RWPE2 (cell line): ENCODE measurements around the gene MFAP5.

Experiments used
- ATAC-seq: fragments of 200-7000 bp; cut with Tn5 transposase; 3 replicates; pipeline ENCODE4 v1.9.1; 2021; ENCODE audit warnings: low read depth
- DNase-seq: peaks from one replicate; pipeline ENCODE4 v3.0.0-alpha.2; 2020; ENCODE audit warnings: low spot score
- H3K27ac ChIP-seq: fragments of 450-650 bp; 2 replicates; pipeline ENCODE4 v1.5.1; 2017; ENCODE audit warnings: mild to moderate bottlenecking; ENCODE audit not compliant: poor library complexity, severe bottlenecking
- H3K27me3 ChIP-seq: fragments of 250-450 bp; sonication (Bioruptor Pico); 2 replicates; pipeline ENCODE4 v1.5.1; 2021; ENCODE audit warnings: mild to moderate bottlenecking, moderate library complexity; ENCODE audit not compliant: insufficient read depth, poor library complexity, severe bottlenecking
- H3K36me3 ChIP-seq: fragments of 250-450 bp; sonication (Bioruptor Pico); 2 replicates; pipeline ENCODE4 v1.5.1; 2020; ENCODE audit warnings: low read depth, mild to moderate bottlenecking, moderate library complexity
- H3K4me1 ChIP-seq: fragments of 250-450 bp; sonication (Bioruptor Pico); 2 replicates; pipeline ENCODE4 v1.5.1; 2021; ENCODE audit warnings: mild to moderate bottlenecking, moderate library complexity; ENCODE audit not compliant: insufficient read depth, poor library complexity, severe bottlenecking
- H3K4me3 ChIP-seq: fragments of 250-450 bp; sonication (Bioruptor Pico); 2 replicates; pipeline ENCODE4 v1.5.1; 2021; ENCODE audit warnings: mild to moderate bottlenecking, moderate library complexity; ENCODE audit not compliant: severe bottlenecking
- H3K9me3 ChIP-seq: fragments of 250-450 bp; sonication (Bioruptor Pico); 2 replicates; pipeline ENCODE4 v1.5.1; 2021; ENCODE audit warnings: mild to moderate bottlenecking, moderate library complexity; ENCODE audit not compliant: severe bottlenecking
- TF ChIP-seq, protein P1 (sequence below): fragments of 450-650 bp; IDR thresholded peaks from one replicate; pipeline ENCODE4 v1.5.1; 2017; ENCODE audit warnings: mild to moderate bottlenecking, moderate library complexity; ENCODE audit not compliant: poor library complexity, severe bottlenecking

Gene MFAP5

DNA sequence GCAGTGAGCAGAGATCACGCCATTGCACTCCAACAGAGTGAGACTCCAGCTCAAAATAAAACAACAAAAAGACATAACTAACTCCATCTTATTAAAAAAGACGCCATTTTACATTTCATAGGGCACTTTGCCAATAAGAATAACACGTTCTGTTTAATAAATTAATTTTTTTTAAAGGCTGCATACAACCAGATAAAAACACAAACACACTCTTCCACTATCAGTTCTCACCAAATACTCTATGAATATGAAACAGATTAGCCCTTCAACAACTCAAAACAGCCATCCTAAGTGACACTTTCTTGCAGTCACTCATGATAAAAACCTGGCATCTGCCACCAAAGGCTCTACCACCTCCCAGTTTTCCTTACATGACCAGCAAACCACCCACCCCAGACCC lies 66.1 kb downstream of the MFAP5 start:
- no peaks in the 10 kb centered on the region for H3K4me1 ChIP-seq
- ATAC-seq = no peak
- TF ChIP-seq, protein P1, sequence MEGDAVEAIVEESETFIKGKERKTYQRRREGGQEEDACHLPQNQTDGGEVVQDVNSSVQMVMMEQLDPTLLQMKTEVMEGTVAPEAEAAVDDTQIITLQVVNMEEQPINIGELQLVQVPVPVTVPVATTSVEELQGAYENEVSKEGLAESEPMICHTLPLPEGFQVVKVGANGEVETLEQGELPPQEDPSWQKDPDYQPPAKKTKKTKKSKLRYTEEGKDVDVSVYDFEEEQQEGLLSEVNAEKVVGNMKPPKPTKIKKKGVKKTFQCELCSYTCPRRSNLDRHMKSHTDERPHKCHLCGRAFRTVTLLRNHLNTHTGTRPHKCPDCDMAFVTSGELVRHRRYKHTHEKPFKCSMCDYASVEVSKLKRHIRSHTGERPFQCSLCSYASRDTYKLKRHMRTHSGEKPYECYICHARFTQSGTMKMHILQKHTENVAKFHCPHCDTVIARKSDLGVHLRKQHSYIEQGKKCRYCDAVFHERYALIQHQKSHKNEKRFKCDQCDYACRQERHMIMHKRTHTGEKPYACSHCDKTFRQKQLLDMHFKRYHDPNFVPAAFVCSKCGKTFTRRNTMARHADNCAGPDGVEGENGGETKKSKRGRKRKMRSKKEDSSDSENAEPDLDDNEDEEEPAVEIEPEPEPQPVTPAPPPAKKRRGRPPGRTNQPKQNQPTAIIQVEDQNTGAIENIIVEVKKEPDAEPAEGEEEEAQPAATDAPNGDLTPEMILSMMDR = no peak
- no peaks in the 10 kb centered on the region for H3K27me3 ChIP-seq
- no peak overlapping the region for H3K27ac ChIP-seq
- DNase-seq = no peak
- no peaks in the 10 kb centered on the region for H3K9me3 ChIP-seq
- no peak overlapping the region for H3K4me3 ChIP-seq
- no peaks in the 10 kb centered on the region for H3K36me3 ChIP-seq
